OCI-LY3 (cell line): ENCODE results near the gene CBR1.

Experiments
- H2AFZ ChIP-seq: fragments of 200-600, 300-600 bp; shearing (Covaris generic); 2 replicates; pipeline ENCODE4 v1.6.0; 2014; ENCODE audit warnings: antibody characterized with exemption, low read depth, low read length
- H3K27ac ChIP-seq: fragments of 200-600, 300-600 bp; sonication (generic); 2 replicates; pipeline ENCODE4 v1.5.1; 2014; ENCODE audit warnings: mild to moderate bottlenecking, low read length, moderate library complexity, mixed read lengths
- H3K27me3 ChIP-seq: fragments of 200-600, 300-600 bp; sonication (generic); 2 replicates; pipeline ENCODE4 v1.6.1; 2014; ENCODE audit warnings: low read depth, low read length, mixed read lengths
- H3K36me3 ChIP-seq: fragments of 200-600, 300-600 bp; sonication (generic); replicated peaks from 2 replicates; pipeline ENCODE3; 2014; ENCODE audit warnings: low read depth, low read length, mixed read lengths
- H3K4me1 ChIP-seq: fragments of 300-600, 200-600 bp; sonication (generic); 2 replicates; pipeline ENCODE4 v1.6.1; 2014; ENCODE audit warnings: low read length, mixed read lengths
- H3K4me2 ChIP-seq: fragments of 200-600, 300-600 bp; sonication (generic); 2 replicates; pipeline ENCODE4 v1.6.1; 2014; ENCODE audit warnings: low read length, mixed read lengths
- H3K4me3 ChIP-seq: fragments of 300-600, 200-600 bp; sonication (generic); 2 replicates; pipeline ENCODE4 v1.5.1; 2014; ENCODE audit warnings: antibody characterized with exemption, mild to moderate bottlenecking, low read length, moderate library complexity
- H3K79me2 ChIP-seq: fragments of 300-600, 200-600 bp; shearing (Covaris generic); 2 replicates; pipeline ENCODE4 v1.6.1; 2014; ENCODE audit warnings: mild to moderate bottlenecking, low read length, mixed read lengths
- H3K9ac ChIP-seq: fragments of 300-600, 200-600 bp; shearing (Covaris generic); 2 replicates; pipeline ENCODE4 v1.6.0; 2014; ENCODE audit warnings: mild to moderate bottlenecking, low read length, moderate library complexity
- H3K9me3 ChIP-seq: fragments of 200-600, 300-600 bp; shearing (Covaris generic); 2 replicates; pipeline ENCODE4 v1.6.1; 2014; ENCODE audit warnings: low read length, mixed read lengths; ENCODE audit not compliant: insufficient read depth
- H4K20me1 ChIP-seq: fragments of 200-600, 300-600 bp; sonication (generic); 2 replicates; pipeline ENCODE4 v1.6.1; 2016; ENCODE audit warnings: low read length, mixed read lengths; ENCODE audit not compliant: insufficient read depth
- CTCF ChIP-seq: fragments of 200-600, 300-600 bp; sonication (generic); IDR thresholded peaks from 2 replicates; pipeline ENCODE4 v1.5.1; 2014; ENCODE audit warnings: antibody characterized with exemption, low read length, low read depth
- EZH2phosphoT487 ChIP-seq: fragments of 200-600 bp; shearing (Covaris generic); IDR thresholded peaks from 2 replicates; pipeline ENCODE4 v1.6.1; 2018; ENCODE audit warnings: antibody characterized with exemption, mixed run types, low read depth

Gene CBR1

GRCh38 chr21:36065497-36066036, 4.3 kb upstream of the CBR1 start:
- Histone ChIP-seq H3K36me3 (no peaks in the 10 kb centered on the region), H3K9ac (no peak overlapping the region), H3K27me3 (no peaks in the 10 kb centered on the region), H2AFZ (no peak overlapping the region), H3K79me2 (no peaks in the 10 kb centered on the region), H3K9me3 (no peaks in the 10 kb centered on the region), H4K20me1 (no peaks in the 10 kb centered on the region), H3K4me3 (no peak overlapping the region), H3K4me2 (no peak overlapping the region), H3K4me1 (peaks cover 4% of the 10 kb centered on the region), H3K27ac (no peak overlapping the region)
- TF ChIP-seq CTCF (no peak), EZH2phosphoT487 (no peak)

DNA sequence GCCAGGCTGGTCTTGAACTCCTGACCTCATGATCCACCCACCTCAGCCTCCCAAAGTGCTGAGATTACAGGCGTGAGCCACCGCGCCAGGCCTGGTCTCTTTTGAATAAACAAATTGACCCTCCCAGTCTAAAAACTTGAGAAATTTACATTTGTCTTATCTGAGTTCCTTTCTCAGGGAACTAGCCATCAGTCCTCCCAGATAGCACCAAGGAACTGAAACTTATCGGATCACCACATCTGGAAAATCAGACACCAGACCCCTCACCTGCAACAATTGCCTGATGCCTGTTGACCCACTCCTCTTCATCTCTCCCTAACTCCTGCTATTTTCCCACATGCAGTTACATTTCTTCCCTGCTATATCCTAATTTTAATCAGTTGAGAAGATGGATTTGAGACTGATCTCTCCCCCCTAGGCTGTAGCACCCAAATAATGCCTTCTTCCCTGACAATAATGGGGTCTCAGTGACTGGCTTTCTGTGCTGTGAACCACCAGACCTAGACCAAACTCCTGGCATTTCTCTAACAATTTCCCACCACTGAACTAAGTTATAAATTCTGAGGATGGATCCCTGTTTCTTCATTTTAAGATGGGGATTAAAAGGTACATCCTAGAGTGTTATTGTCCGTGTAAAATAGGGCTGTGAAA, 951 bp upstream of the CBR1 start:
- H3K27me3 ChIP-seq, result no peaks in the 10 kb centered on the region
- H3K9ac ChIP-seq, result no peak overlapping the region
- H2AFZ ChIP-seq, result no peak overlapping the region
- no peaks in the 10 kb centered on the region for H3K9me3 ChIP-seq
- no peaks in the 10 kb centered on the region for H3K36me3 ChIP-seq
- H4K20me1 ChIP-seq, result no peaks in the 10 kb centered on the region
- no peak overlapping the region for H3K4me3 ChIP-seq
- no peaks in the 10 kb centered on the region for H3K79me2 ChIP-seq
- no peaks in the 10 kb centered on the region for H3K4me1 ChIP-seq
- H3K27ac ChIP-seq, result no peak overlapping the region
- no peak for TF ChIP-seq CTCF
- TF ChIP-seq EZH2phosphoT487, result no peak
- no peak overlapping the region for H3K4me2 ChIP-seq

GRCh38 chr21:36070999-36071398, 1.2 kb downstream of the CBR1 start:
- Histone ChIP-seq H3K9ac (no peak overlapping the region), H3K4me2 (no peak overlapping the region), H4K20me1 (no peaks in the 10 kb centered on the region), H3K36me3 (no peaks in the 10 kb centered on the region), H3K27me3 (no peaks in the 10 kb centered on the region), H2AFZ (no peak overlapping the region), H3K79me2 (no peaks in the 10 kb centered on the region), H3K4me3 (no peak overlapping the region), H3K9me3 (no peaks in the 10 kb centered on the region), H3K27ac (no peak overlapping the region), H3K4me1 (no peaks in the 10 kb centered on the region)
- TF ChIP-seq EZH2phosphoT487, result no peak
- TF ChIP-seq CTCF, result no peak

GRCh38 chr21:36072453-36073162, 2.8 kb downstream of the CBR1 start:
- H3K4me2 ChIP-seq, result no peak overlapping the region

More at GRCh38 chr21:36072453-36073162, 2.8 kb downstream of the CBR1 start:
- no peak for TF ChIP-seq EZH2phosphoT487
- no peak for TF ChIP-seq CTCF
- H3K79me2 ChIP-seq, result no peaks in the 10 kb centered on the region
- no peak overlapping the region for H3K4me3 ChIP-seq
- H3K36me3 ChIP-seq, result no peaks in the 10 kb centered on the region
- H2AFZ ChIP-seq, result no peak overlapping the region
- H3K27ac ChIP-seq, result no peak overlapping the region
- no peaks in the 10 kb centered on the region for H3K27me3 ChIP-seq
- no peaks in the 10 kb centered on the region for H4K20me1 ChIP-seq
- peaks cover 10% of the 10 kb centered on the region for H3K4me1 ChIP-seq
- H3K9ac ChIP-seq, result no peak overlapping the region
- H3K9me3 ChIP-seq, result no peaks in the 10 kb centered on the region
